DMS 273 (cell line): ENCODE results near the gene PPP1R37.

Source experiments
- DNase-seq: peaks from one replicate; lab custom pipeline; 2025; ENCODE audit not compliant: unreplicated experiment; lab: John Stamatoyannopoulos, UW

The PPP1R37 gene

GRCh38 chr19:45135176-45135885 lies 42.4 kb downstream of the PPP1R37 start:
- no peak for DNase-seq

GRCh38 chr19:45136507-45137178 lies 43.7 kb downstream of the PPP1R37 start:
- no peak for DNase-seq

GRCh38 chr19:45137179-45137761 lies 44.3 kb downstream of the PPP1R37 start:
- no peak for DNase-seq

GRCh38 chr19:45138303-45138751 lies 45.3 kb downstream of the PPP1R37 start:
- no peak for DNase-seq

GRCh38 chr19:45139286-45140143 lies 46.5 kb downstream of the PPP1R37 start:
- DNase-seq: no peak

- no peak for DNase-seq
These were observed 47.1 kb downstream of the PPP1R37 start for GRCh38 chr19:45140144-45140503.

GRCh38 chr19:45140533-45140932 lies 47.6 kb downstream of the PPP1R37 start:
- DNase-seq: no peak

- no peak for DNase-seq
These were observed 48.4 kb downstream of the PPP1R37 start for GRCh38 chr19:45141203-45141900.

GRCh38 chr19:45142016-45142725 lies 49.2 kb downstream of the PPP1R37 start:
- DNase-seq: no peak

- DNase-seq: no peak
These were observed 49.7 kb downstream of the PPP1R37 start for GRCh38 chr19:45142726-45143110.

- no peak for DNase-seq
These were observed 51.7 kb downstream of the PPP1R37 start for GRCh38 chr19:45144431-45145269.

GRCh38 chr19:45145270-45146189 lies 52.6 kb downstream of the PPP1R37 start:
- no peak for DNase-seq

- no peak for DNase-seq
These were observed 53.3 kb downstream of the PPP1R37 start for GRCh38 chr19:45146251-45146650.

- DNase-seq: no peak
These were observed 53.8 kb downstream of the PPP1R37 start for GRCh38 chr19:45146741-45147205.

GRCh38 chr19:45147835-45148676 lies 55.1 kb downstream of the PPP1R37 start:
- peak; percentile 37 for DNase-seq

- no peak for DNase-seq
These were observed 56.1 kb downstream of the PPP1R37 start for GRCh38 chr19:45149129-45149528.

GRCh38 chr19:45150180-45150579 lies 57.2 kb downstream of the PPP1R37 start:
- DNase-seq: no peak
